Astrocyte (in vitro differentiated cells and primary cell): Measurements from ENCODE around the gene DROSHA.

Experiments
- EZH2 ChIP-seq: IDR thresholded peaks from 2 replicates; pipeline ENCODE4 v1.6.1; 2012; ENCODE audit warnings: mild to moderate bottlenecking, low read length, inconsistent platforms; ENCODE audit not compliant: insufficient read depth
- TF ChIP-seq, protein P1 (sequence below): IDR thresholded peaks from 2 replicates; pipeline ENCODE4 v1.5.1; 2011; ENCODE audit warnings: low read depth, mild to moderate bottlenecking, inconsistent platforms, low read length, moderate library complexity; ENCODE audit not compliant: insufficient read depth

DNA sequence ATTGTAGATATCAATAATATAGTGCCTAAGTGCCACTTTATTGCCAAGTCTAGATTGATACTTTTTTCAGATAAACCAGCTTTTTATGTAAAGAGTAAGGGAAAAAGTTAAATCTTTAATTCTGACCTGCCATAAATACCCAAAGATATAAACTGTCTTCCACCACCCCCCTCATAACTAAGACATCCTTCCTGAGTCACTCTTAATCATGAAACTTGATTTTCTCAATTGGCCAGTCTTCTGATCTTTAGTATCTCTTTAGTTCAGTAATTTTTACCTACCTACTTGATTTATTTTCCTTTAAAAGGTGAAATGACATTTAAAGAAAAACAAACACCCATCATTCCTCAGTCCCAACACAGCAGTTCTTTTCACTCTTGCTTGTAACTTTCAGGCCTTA lies 22.0 kb upstream of the DROSHA start:
- TF ChIP-seq, protein P1, sequence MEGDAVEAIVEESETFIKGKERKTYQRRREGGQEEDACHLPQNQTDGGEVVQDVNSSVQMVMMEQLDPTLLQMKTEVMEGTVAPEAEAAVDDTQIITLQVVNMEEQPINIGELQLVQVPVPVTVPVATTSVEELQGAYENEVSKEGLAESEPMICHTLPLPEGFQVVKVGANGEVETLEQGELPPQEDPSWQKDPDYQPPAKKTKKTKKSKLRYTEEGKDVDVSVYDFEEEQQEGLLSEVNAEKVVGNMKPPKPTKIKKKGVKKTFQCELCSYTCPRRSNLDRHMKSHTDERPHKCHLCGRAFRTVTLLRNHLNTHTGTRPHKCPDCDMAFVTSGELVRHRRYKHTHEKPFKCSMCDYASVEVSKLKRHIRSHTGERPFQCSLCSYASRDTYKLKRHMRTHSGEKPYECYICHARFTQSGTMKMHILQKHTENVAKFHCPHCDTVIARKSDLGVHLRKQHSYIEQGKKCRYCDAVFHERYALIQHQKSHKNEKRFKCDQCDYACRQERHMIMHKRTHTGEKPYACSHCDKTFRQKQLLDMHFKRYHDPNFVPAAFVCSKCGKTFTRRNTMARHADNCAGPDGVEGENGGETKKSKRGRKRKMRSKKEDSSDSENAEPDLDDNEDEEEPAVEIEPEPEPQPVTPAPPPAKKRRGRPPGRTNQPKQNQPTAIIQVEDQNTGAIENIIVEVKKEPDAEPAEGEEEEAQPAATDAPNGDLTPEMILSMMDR = no peak
- no peak for TF ChIP-seq EZH2
